ENCODE data around the gene PKP3.

PKP3 gene

GRCh38 chr11:372809-373715, 20.9 kb upstream of the PKP3 start (continued):
- TF ChIP-seq PATZ1 (CRISPR knock-in tag; IDR thresholded peaks at IDR 0.05; ENCODE audit: borderline replicate concordance): no peak
- no peak for TF ChIP-seq ZNF565 (CRISPR knock-in tag; conservative IDR thresholded peaks at IDR 0.05; ENCODE audit: low read depth)
- no peak for TF ChIP-seq ZNF70 (CRISPR knock-in tag; IDR thresholded peaks at IDR 0.05)

- TF ChIP-seq OSR1 (CRISPR knock-in tag; IDR thresholded peaks at IDR 0.05): no peak
- no peak for TF ChIP-seq TOX (CRISPR knock-in tag; IDR thresholded peaks at IDR 0.05; ENCODE audit: borderline replicate concordance)
- TF ChIP-seq CSRNP3 (CRISPR knock-in tag; IDR thresholded peaks at IDR 0.05): no peak
- TF ChIP-seq BACH2 (CRISPR knock-in tag; IDR thresholded peaks at IDR 0.05; ENCODE audit: borderline replicate concordance): no peak
- TF ChIP-seq ZFP30 (CRISPR knock-in tag; IDR thresholded peaks at IDR 0.05): no peak
- no peak for TF ChIP-seq PATZ1 (CRISPR knock-in tag; IDR thresholded peaks at IDR 0.05; ENCODE audit: borderline replicate concordance)
- TF ChIP-seq ESRRG (CRISPR knock-in tag; IDR thresholded peaks at IDR 0.05): no peak
- TF ChIP-seq ARNTL (CRISPR knock-in tag; IDR thresholded peaks at IDR 0.05; ENCODE audit: borderline replicate concordance, low read depth): no peak
- no peak for TF ChIP-seq ZC3H10 (CRISPR knock-in tag; IDR thresholded peaks at IDR 0.05)
- TF ChIP-seq CREB5 (CRISPR knock-in tag; IDR thresholded peaks at IDR 0.05; ENCODE audit: low read depth): no peak
- TF ChIP-seq TSHZ2 (CRISPR knock-in tag; IDR thresholded peaks at IDR 0.05): no peak
- no peak for TF ChIP-seq ZNF8 (CRISPR knock-in tag; IDR thresholded peaks at IDR 0.05)
- TF ChIP-seq ZNF70 (CRISPR knock-in tag; IDR thresholded peaks at IDR 0.05): no peak
- no peak for TF ChIP-seq CSDC2 (CRISPR knock-in tag; IDR thresholded peaks at IDR 0.05)
- no peak for TF ChIP-seq ZFP3 (CRISPR knock-in tag; IDR thresholded peaks at IDR 0.05)
- no peak for TF ChIP-seq RARB (CRISPR knock-in tag; IDR thresholded peaks at IDR 0.05)
- no peak for TF ChIP-seq ZNF565 (CRISPR knock-in tag; conservative IDR thresholded peaks at IDR 0.05; ENCODE audit: low read depth)
- ATAC-seq: no peak
Measured at GRCh38 chr11:373716-374551, 20.1 kb upstream of the PKP3 start.

Measured in SK-N-SH treated with all-trans-retinoic acid at 6 μM for 48 hours (cell line).